GM19238 (cell line): ENCODE measurements around the gene TMIE.

Experiments used
- DNase-seq: peaks from one replicate; pipeline ENCODE4 v3.0.0; 2011; ENCODE audit warnings: low spot score; ENCODE audit not compliant: insufficient read length

The TMIE gene

GRCh38 chr3:46708401-46709156, 7.4 kb downstream of the TMIE start:
- DNase-seq = no peak

GRCh38 chr3:46709157-46709654, 8.0 kb downstream of the TMIE start:
- no peak for DNase-seq

- DNase-seq = no peak
These were observed 8.5 kb downstream of the TMIE start for GRCh38 chr3:46709721-46710120.

DNA sequence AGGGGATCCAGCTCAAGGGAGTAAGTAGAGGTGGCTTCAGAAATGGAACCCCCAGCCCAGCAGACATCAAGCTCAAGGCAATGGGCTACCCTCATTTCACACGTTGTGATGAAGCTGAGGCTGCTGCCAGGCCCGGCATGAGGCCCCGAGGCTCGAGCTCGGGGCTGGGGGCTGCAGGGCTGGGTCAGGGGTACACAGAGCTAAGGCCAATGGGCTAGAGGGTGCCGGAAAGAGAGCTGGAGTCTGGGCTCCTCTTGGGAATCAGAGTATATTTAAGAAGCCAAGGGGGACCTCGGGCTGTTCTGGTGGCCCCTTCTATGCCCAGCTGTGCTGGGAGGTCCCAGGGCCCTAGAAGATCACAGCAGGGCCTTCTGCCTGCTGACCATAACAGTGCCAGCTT, 9.0 kb downstream of the TMIE start:
- DNase-seq = no peak

GRCh38 chr3:46710671-46711295, 9.6 kb downstream of the TMIE start:
- no peak for DNase-seq

DNA sequence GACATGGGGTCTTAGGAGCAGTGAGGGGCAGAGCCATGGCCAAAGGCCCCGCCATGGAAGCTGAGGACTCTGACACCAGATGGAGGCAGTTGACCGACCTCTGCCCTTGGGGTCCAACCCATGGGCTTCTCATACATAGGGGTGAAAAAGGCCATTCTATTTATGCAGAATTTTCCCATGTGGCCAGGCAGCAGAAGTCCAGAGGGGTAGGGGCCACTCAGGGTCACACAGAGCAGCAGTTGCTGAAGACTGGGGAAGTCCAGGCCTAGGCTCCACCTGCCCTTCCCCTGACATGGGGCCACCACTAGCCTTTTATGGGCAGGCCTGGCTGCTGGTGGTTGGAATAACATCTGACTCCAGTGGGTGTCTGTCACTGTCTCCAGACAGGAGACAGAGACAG, 10.1 kb downstream of the TMIE start:
- no peak for DNase-seq

- no peak for DNase-seq
These were observed 10.6 kb downstream of the TMIE start for GRCh38 chr3:46711760-46712159.

DNA sequence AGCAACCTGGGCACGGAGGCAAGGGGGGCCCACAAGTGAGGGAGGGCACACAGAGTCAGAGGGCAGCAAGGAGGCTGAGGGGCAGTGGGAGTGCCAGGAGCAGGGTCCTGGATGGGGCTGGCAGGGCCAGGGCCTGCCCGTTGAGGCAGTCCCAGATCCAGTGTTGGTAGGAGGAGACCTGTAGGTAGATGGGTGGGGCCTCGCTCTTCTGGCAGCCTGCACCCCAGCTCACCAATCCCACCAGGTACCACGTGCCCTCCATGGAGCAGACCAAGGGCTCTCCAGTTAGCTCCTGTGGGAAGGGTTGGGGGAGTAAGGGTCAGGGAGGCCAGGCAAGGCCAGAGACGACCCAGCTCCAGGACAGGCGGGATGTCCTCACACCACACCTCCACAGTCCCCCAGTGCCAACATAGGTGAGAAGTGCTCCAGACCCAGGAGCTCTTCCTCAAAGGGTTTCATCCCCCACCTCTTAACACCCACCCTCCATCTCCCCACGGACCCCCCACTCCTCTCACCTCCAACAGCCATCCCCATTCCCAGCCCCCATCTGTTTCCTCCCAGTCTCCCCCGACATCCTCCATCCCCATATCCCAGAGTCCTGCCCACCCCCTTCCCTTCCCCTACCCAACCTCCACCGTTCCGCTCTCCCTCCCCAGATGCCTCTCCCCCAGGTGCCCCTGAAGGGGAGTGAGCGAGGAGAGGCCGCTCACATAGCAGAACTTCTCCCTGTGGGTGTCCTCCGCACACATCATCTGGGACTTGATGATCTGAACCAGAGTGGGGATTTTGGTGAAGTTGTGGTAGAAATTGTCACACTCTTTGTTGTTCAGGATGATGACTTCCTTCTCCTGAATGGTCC, 11.2 kb downstream of the TMIE start:
- DNase-seq = no peak

- DNase-seq = no peak
These were observed 12.1 kb downstream of the TMIE start for GRCh38 chr3:46713050-46713897.

DNA sequence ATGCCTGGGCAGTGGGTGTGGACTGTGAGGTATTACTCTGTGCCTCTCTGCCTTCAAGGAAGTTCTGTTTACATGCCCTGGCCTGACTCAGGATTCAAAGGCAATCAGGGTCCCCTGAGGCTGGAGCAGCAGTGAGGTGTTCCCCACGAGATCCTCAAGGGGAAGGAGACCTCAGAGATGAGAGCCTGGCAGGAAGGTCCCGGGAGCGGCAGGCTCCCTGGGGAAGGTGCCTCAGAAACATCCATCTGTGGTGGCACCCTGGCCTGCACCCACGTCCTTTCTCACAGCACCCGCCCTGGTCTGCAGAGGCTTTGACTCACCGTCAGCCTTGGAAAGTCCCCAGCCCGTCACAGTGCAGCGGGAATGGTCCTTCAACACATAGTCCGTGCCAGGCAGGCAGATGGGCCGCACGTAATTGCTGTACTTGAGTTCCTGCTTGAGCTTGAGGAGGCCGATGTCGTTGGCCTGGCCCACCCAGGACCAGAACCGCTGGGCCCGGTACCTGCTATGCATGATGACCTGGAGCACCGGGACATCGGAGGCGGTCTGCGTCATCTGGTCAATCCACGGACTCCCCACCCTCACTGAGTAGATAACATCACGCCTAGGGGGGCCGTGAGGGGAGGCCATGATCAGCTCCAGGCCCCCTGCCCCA, 12.8 kb downstream of the TMIE start:
- DNase-seq = no peak

DNA sequence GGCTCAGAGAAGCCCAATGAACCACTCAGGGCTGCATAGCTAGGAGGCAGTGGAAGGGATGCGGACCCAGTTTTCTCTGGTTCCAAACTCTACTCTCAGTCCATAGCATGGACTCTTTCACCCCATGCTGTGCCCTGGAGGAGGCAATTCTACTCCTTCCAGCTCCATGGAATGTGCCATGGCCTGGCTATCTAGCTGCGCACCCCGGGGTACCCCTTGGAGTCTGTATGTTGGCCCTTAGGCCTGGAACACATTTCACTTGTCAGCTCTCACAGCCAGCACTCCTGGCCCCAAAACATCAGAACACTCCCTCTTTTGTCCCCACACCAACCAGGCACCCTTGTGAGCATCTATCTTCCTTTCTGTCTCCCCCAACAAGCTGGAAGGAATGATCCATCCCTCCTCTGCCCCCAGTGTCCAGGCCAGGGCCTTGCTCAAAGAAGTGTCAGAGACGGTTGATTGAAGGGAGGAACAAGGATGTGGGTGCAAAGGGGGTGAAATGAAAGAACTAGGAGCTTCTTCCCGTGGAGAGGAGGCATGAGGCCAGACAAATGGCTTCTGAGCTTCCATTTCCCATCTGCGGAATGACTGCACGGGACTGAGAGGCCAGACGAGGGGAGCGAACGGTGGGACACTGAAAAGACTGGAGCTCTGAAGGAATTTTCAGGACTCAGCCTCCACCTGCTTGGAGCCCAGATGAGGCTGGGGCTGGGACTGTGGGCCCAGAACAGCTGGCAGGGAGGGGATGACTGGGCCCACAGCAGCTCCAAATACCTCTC, 13.7 kb downstream of the TMIE start:
- no peak for DNase-seq

DNA sequence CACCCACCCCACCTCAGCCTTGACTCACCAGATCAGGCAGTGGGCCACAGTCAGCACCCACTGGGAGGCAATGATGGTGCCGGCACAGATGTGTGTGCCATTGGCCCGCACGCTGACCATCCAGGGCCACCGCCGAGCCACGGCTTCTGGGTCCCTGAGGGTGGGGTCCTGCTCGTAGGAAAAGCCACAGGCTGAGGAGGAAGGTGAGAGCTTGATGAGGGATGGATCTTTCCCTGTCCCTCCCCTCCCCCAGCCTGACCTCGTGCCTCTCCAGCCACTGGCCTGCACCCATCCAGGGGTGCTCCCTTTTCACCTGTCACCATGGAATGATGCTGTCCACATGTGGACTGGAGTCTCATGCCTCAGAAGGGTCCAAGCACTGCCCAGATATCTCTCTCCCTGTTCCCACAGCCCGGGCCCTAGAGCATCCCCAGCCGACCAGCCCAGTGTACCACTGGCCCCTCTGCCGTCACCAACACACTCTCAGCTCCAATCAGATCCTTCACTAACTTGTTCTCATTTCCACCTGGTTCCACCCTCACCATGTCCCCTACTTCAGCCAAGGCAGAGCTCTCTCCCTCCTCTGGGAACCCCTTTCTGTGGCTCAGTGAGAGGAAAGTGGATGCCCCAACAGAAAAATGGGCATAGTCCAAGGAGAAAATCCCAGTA, 14.4 kb downstream of the TMIE start:
- no peak for DNase-seq

- no peak for DNase-seq
These were observed 15.6 kb downstream of the TMIE start for GRCh38 chr3:46716461-46717441.

DNA sequence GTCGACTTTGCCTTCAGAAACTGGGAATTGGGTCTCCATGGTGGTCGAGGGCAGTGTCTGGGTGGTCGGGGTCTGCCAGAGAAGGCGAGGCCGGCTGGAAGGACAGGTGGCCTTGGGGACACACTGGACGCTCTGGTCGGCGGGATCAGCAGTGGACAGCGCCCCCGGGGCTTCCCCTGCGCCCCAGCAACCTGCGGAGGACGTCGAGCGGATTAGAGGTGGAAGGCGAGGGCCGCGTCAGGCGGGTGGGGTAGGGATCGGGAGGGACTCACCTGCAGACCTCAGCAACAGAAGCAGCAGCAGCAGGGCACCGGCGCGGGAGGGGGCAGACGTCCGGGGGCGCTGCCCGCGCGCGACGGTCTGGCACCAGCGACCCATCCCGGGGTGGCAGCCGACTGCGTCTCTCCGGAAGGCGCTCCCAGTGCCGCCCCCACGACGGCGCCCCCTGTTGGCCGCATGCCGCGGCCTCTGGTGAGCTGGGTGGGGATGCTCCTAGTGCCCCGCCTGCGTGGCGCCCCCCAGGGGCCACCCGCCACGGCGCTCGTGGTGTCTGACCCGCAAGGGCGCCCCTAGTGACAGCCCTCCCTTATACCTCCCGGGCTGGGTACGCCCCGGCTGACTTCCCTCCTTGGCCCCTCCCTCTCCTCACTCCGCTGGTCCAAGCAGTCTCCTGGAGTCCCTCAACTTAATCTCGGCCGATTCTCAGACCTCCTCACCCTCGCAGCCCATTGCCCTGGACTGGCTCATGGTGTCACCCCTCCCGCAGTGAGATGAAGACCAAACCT, 16.4 kb downstream of the TMIE start, which contains the start of gene PRSS50:
Gene PRSS50 (minus strand): TSS at position 423 of the 785 bp plus-strand sequence. CDS start 45 bp downstream, at position 378.
- DNase-seq = no peak

DNA sequence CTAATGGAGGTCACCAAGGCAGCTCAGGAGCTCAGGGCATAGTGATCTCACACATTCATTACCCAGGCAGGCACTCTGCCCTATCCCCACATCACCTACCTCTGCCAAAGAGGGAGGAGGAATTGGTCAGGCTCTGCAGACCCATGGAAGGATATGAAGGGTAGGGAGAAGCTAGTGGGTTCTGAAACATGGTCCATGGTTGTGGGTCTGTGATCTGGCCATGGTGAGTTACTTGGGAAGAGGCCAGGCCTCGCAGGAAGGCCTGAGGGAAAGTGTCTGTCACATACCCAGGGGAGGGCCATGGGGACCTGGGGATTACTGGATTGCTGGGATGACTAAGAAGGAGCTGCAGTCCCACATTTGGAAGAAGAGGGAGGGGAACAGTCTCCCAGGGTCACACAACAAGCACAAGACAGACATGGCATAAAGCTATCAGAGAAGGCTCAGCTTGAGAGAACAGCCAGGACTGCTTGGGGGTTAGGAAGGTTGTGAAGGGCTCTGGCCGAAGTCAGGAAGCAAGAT, 17.9 kb downstream of the TMIE start:
- no peak for DNase-seq

GRCh38 chr3:46719735-46720271, 18.6 kb downstream of the TMIE start:
- DNase-seq = no peak

DNA sequence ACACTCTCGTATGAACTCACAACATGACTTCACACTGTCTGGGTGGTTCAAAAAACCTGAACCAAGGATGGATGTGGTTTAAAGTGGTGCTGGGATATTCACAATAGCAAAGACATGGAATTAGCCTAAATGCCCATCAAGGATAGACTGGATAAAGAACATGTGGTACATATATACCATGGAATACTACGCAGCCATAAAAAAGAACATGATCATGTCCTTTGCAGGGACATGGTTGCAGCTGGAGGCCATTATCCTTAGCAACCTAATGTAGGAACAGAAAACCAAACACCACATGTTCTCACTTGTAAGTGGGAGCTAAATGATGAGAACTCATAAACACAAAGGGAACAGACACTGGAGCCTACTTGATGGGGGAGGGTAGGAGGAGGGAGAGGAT, 19.8 kb downstream of the TMIE start:
- no peak for DNase-seq
